Chondrocyte (in vitro differentiated cells): ENCODE measurements around the gene MYO5C. TPM values are rescaled to one million over a fixed set of nuclear protein-coding genes. Genes with fewer than 3 reads are reported as not detected.

Source experiments
- DNase-seq: peaks from one replicate; pipeline ENCODE4 v3.0.0; 2021; ENCODE audit warnings: mixed read lengths, low spot score
- H3K27ac Mint-ChIP-seq: one replicate; pipeline ENCODE4 v1.8.0; 2021; ENCODE audit warnings: mild to moderate bottlenecking, moderate library complexity, mixed read lengths; ENCODE audit not compliant: unreplicated experiment
- H3K27me3 Mint-ChIP-seq: 2 replicates; pipeline ENCODE4 v1.8.0; 2021; ENCODE audit warnings: low read depth, mixed read lengths
- H3K36me3 Mint-ChIP-seq: 2 replicates; pipeline ENCODE4 v1.8.0; 2021; ENCODE audit warnings: low read depth, mixed read lengths
- H3K4me1 Mint-ChIP-seq: 2 replicates; pipeline ENCODE4 v1.8.0; 2021; ENCODE audit warnings: low read depth, mild to moderate bottlenecking, mixed read lengths
- H3K4me3 Mint-ChIP-seq: one replicate; pipeline ENCODE4 v1.8.0; 2021; ENCODE audit warnings: mild to moderate bottlenecking, moderate library complexity, mixed read lengths; ENCODE audit not compliant: unreplicated experiment
- H3K9me3 Mint-ChIP-seq: 2 replicates; pipeline ENCODE4 v1.8.0; 2021; ENCODE audit warnings: low read depth, mixed read lengths
- CTCF ChIP-seq: fragments of 200-600 bp; sonication (generic); IDR thresholded peaks from 2 replicates; pipeline ENCODE4 v1.5.0; 2021; ENCODE audit warnings: antibody characterized with exemption, mild to moderate bottlenecking, moderate library complexity
- total RNA-seq: library from RNA; stranded (reverse); gene quantifications from 3 replicates; pipeline ENCODE4 v1.2.1, GENCODE V29; 2021

MYO5C gene
- total RNA-seq, 1 donor from 2014 or later: 1.4 TPM

- peaks cover 13% of the 10 kb centered on the region for H3K36me3 Mint-ChIP-seq
- H3K27ac Mint-ChIP-seq: no peak overlapping the region
- peaks cover 25% of the 10 kb centered on the region for H3K4me1 Mint-ChIP-seq
- peaks cover under 1% of the 10 kb centered on the region for H3K9me3 Mint-ChIP-seq
- no peak overlapping the region for H3K4me3 Mint-ChIP-seq
- no peak for DNase-seq
- no peaks in the 10 kb centered on the region for H3K27me3 Mint-ChIP-seq
- no peak for TF ChIP-seq CTCF
Observed at GRCh38 chr15:52159645-52160044, 136.0 kb downstream of the MYO5C start.

DNA sequence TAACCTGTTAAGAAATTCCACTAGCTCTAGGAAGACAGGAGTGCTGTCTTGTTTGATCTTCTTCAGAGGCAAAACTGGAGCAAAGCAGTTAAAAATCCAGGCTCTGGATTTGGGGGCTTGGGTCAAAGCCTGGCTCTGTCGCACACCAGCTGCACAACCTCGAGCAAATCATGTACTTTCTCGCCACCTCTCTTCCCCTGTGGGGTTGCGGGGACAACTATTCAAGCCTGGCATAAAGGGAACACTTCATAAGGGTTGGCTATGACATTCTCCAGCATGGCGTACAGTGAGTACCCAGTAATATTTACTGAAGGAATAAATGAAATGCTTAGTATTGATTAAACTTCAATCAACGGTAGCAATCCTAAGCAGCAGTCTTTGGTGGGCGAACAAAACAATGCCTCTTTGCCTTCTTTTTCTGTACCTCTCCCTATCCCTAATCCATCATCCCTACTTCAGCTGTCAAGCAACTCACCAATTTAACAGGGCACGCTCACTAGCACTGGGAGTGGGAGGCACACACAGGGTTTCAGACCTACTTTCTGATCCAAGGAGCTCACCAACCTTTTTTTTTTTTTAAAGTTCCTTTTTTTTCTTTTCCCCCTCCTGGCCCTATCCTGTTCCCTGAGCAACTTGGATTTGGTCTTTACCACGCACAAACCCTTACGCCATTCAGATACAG lies 137.4 kb downstream of the MYO5C start:
- no peak for DNase-seq
- H3K9me3 Mint-ChIP-seq: no peaks in the 10 kb centered on the region
- no peak overlapping the region for H3K27ac Mint-ChIP-seq

DNA sequence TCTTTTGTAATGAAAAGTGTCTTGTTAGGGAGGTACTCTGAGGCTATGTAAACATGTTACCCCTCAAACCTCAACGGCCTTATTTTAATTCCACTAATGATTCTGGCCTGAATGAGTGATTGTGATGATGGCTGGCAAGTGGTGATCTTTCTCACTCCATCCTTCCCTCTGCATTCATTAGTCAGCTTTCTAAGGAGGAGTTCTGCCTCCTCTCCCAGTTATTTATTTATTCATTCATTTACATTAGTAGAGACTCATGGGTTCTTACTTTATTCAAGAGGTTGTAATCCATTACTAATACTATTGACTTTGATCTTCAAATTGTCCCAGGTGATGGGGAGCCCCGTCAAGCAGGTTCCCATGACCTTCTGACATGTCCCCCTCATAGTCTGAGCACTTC lies 139.7 kb downstream of the MYO5C start:
- H3K27ac Mint-ChIP-seq: no peak overlapping the region
- peaks cover 5% of the 10 kb centered on the region for H3K4me1 Mint-ChIP-seq
- H3K27me3 Mint-ChIP-seq: no peaks in the 10 kb centered on the region
- no peaks in the 10 kb centered on the region for H3K9me3 Mint-ChIP-seq
- no peak overlapping the region for H3K4me3 Mint-ChIP-seq
- no peak for DNase-seq
- peaks cover 14% of the 10 kb centered on the region for H3K36me3 Mint-ChIP-seq
- no peak for TF ChIP-seq CTCF

More for the DNA sequence above, 137.4 kb downstream of the MYO5C start:
- peaks cover 13% of the 10 kb centered on the region for H3K36me3 Mint-ChIP-seq
- no peak overlapping the region for H3K4me3 Mint-ChIP-seq
- TF ChIP-seq CTCF: no peak
- H3K4me1 Mint-ChIP-seq: peaks cover 21% of the 10 kb centered on the region
- H3K27me3 Mint-ChIP-seq: no peaks in the 10 kb centered on the region

DNA sequence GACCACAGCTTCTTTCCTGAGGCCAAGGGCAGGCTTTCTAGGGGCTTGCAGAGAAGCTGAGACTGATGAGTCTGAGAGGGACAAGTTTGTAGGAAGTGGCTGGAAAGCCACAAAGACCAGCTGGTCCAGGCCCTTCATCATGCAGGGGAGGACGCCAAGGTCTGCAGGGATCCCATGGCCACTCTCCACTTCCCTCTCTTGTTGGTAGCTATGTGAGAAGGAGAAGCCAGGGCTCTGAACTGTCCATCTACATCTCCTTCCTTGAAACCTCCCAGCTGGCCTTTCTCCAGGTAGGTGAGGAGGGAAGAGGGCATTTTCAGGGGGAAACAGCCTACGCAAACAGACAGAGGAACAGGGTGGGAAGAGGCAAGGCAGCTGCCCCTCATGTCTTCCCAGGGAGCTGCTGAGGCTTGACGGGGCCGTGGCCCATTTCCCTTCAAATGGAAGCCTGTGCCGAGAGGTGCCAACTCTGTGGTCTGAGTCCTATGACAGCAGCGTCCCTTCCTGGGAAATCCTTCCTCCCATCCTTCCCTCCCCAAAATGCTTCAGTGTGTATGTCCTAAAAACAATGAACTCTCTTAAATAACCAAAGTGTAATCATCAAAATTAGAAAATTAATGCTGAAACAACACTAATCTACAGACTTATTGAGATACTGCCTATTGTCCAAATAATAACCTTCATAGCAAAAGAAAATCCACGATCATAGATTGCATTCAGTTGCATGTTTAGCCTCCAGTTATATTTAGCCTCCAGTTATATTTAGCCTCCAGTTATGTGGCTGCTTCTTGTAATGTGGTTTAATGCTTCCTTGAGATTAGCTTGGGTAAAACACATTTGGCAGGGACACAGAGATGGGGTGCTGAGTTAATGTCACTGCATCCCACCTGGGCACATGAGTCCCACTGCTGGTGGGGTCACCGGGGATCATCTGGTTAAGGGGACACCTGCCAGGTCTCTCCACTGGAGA lies 140.4 kb downstream of the MYO5C start:
- no peaks in the 10 kb centered on the region for H3K27me3 Mint-ChIP-seq
- TF ChIP-seq CTCF: no peak
- no peaks in the 10 kb centered on the region for H3K9me3 Mint-ChIP-seq
- H3K27ac Mint-ChIP-seq: no peak overlapping the region
- no peak for DNase-seq
- H3K4me3 Mint-ChIP-seq: no peak overlapping the region
- peaks cover 14% of the 10 kb centered on the region for H3K36me3 Mint-ChIP-seq
- H3K4me1 Mint-ChIP-seq: peaks cover 5% of the 10 kb centered on the region
